Measurements from ENCODE around the gene CNNM3.

The CNNM3 gene

GRCh38 chr2:96866149-96866548, 50.1 kb downstream of the CNNM3 start:
- DNase-seq = no peak

- DNase-seq = no peak
Observed at GRCh38 chr2:96866586-96866985, 50.5 kb downstream of the CNNM3 start.

GRCh38 chr2:96866986-96867755, 51.1 kb downstream of the CNNM3 start:
- DNase-seq = no peak

- peak in 1 of 3 experiments; percentile 56 for DNase-seq
Observed at GRCh38 chr2:96867756-96868554, 51.9 kb downstream of the CNNM3 start.

- DNase-seq = peak; percentile 57 to 85 (median 81)
Observed at GRCh38 chr2:96868555-96869280, 52.6 kb downstream of the CNNM3 start.

- DNase-seq = peak in 2 of 3 experiments; percentile 46 to 63
Observed at GRCh38 chr2:96869281-96869821, 53.3 kb downstream of the CNNM3 start.

GRCh38 chr2:96869822-96870625, 54.0 kb downstream of the CNNM3 start, which contains the start of gene SEMA4C:
TSS of gene SEMA4C (minus strand) at chr2:96870080. CDS start at chr2:96867886, 2,194 bp downstream.
- peak; percentile 37 to 74 (median 73) for DNase-seq

- peak; percentile 57 to 75 (median 59) for DNase-seq
Observed at GRCh38 chr2:96870626-96871255, 54.7 kb downstream of the CNNM3 start.

GRCh38 chr2:96872591-96873349, 56.7 kb downstream of the CNNM3 start:
- DNase-seq = no peak

GRCh38 chr2:96873651-96874096, 57.6 kb downstream of the CNNM3 start:
- DNase-seq = no peak

GRCh38 chr2:96874198-96874831, 58.2 kb downstream of the CNNM3 start:
- DNase-seq = no peak

GRCh38 chr2:96875498-96876268, 59.6 kb downstream of the CNNM3 start:
- no peak for DNase-seq

GRCh38 chr2:96876269-96877041, 60.4 kb downstream of the CNNM3 start:
- DNase-seq = no peak

GRCh38 chr2:96877042-96877451, 61.0 kb downstream of the CNNM3 start:
- DNase-seq = no peak

- no peak for DNase-seq
Observed at GRCh38 chr2:96877631-96878092, 61.6 kb downstream of the CNNM3 start.

GRCh38 chr2:96878171-96878570, 62.1 kb downstream of the CNNM3 start:
- DNase-seq = no peak

GRCh38 chr2:96878796-96879544, 62.9 kb downstream of the CNNM3 start:
- no peak for DNase-seq
